ENCODE results near the gene DDX11. TPM values are rescaled to one million over a fixed set of nuclear protein-coding genes. Genes with fewer than 3 reads are reported as not detected.
"Not testable (repeated sequence)": the region's sequence is repeated elsewhere in the genome, so short reads cannot be mapped to it uniquely, and the experiment has no call there.

The DDX11 gene
- total RNA-seq, 1 experiment from 2014 or later: 70.8 TPM

GRCh38 chr12:31087956-31088355 lies 14.3 kb downstream of the DDX11 start:
- H3K9me3 ChIP-seq, H3K27me3 ChIP-seq, DNase-seq, H3K4me3 ChIP-seq: not testable (repeated sequence)
- H3K36me3 ChIP-seq: peaks cover 29% of the 10 kb centered on the region

- no peaks in the 10 kb centered on the region for H3K27me3 ChIP-seq
- no peak overlapping the region for H3K4me3 ChIP-seq
- no peaks in the 10 kb centered on the region for H3K9me3 ChIP-seq
- H3K36me3 ChIP-seq: peaks cover 29% of the 10 kb centered on the region
- DNase-seq: no peak
Observed at GRCh38 chr12:31089072-31089471, 15.4 kb downstream of the DDX11 start.

GRCh38 chr12:31091629-31092028 lies 18.0 kb downstream of the DDX11 start:
- DNase-seq, H3K9me3 ChIP-seq: not testable (repeated sequence)
- peaks cover 20% of the 10 kb centered on the region for H3K36me3 ChIP-seq

GRCh38 chr12:31092718-31093117 lies 19.1 kb downstream of the DDX11 start:
- H3K9me3 ChIP-seq, H3K27me3 ChIP-seq, DNase-seq, H3K4me3 ChIP-seq: not testable (repeated sequence)
- H3K36me3 ChIP-seq: peaks cover 24% of the 10 kb centered on the region

More at GRCh38 chr12:31091629-31092028, 18.0 kb downstream of the DDX11 start:
- H3K4me3 ChIP-seq, H3K27me3 ChIP-seq: not testable (repeated sequence)

GRCh38 chr12:31095080-31095860 lies 21.6 kb downstream of the DDX11 start:
- H3K9me3 ChIP-seq, H3K4me3 ChIP-seq, DNase-seq, H3K27me3 ChIP-seq: not testable (repeated sequence)
- peaks cover 17% of the 10 kb centered on the region for H3K36me3 ChIP-seq

- peaks cover 19% of the 10 kb centered on the region for H3K36me3 ChIP-seq
- DNase-seq, H3K9me3 ChIP-seq, H3K4me3 ChIP-seq, H3K27me3 ChIP-seq: not testable (repeated sequence)
Observed at GRCh38 chr12:31096251-31097065, 22.8 kb downstream of the DDX11 start.

- not testable (repeated sequence) for DNase-seq, H3K9me3 ChIP-seq, H3K4me3 ChIP-seq, H3K27me3 ChIP-seq
- H3K36me3 ChIP-seq: peaks cover 16% of the 10 kb centered on the region
Observed at GRCh38 chr12:31097819-31098218, 24.2 kb downstream of the DDX11 start.

GRCh38 chr12:31098363-31098762 lies 24.7 kb downstream of the DDX11 start:
- H3K4me3 ChIP-seq, H3K27me3 ChIP-seq, DNase-seq, H3K9me3 ChIP-seq: not testable (repeated sequence)
- peaks cover 16% of the 10 kb centered on the region for H3K36me3 ChIP-seq

- not testable (repeated sequence) for H3K4me3 ChIP-seq, DNase-seq, H3K27me3 ChIP-seq, H3K9me3 ChIP-seq
- peaks cover 18% of the 10 kb centered on the region for H3K36me3 ChIP-seq
Observed at GRCh38 chr12:31098771-31099170, 25.1 kb downstream of the DDX11 start.

- not testable (repeated sequence) for DNase-seq, H3K9me3 ChIP-seq, H3K4me3 ChIP-seq, H3K27me3 ChIP-seq
- peaks cover 23% of the 10 kb centered on the region for H3K36me3 ChIP-seq
Observed at GRCh38 chr12:31099434-31099833, 25.8 kb downstream of the DDX11 start.

GRCh38 chr12:31100503-31101208 lies 27.0 kb downstream of the DDX11 start:
- not testable (repeated sequence) for H3K27me3 ChIP-seq, H3K4me3 ChIP-seq, H3K9me3 ChIP-seq, DNase-seq
- H3K36me3 ChIP-seq: peaks cover 21% of the 10 kb centered on the region

GRCh38 chr12:31102125-31102524 lies 28.5 kb downstream of the DDX11 start:
- not testable (repeated sequence) for H3K9me3 ChIP-seq

GRCh38 chr12:31102596-31102995 lies 28.9 kb downstream of the DDX11 start:
- not testable (repeated sequence) for DNase-seq, H3K9me3 ChIP-seq, H3K27me3 ChIP-seq, H3K4me3 ChIP-seq
- H3K36me3 ChIP-seq: peaks cover 16% of the 10 kb centered on the region

More at GRCh38 chr12:31102125-31102524, 28.5 kb downstream of the DDX11 start:
- DNase-seq, H3K4me3 ChIP-seq, H3K27me3 ChIP-seq: not testable (repeated sequence)
- peaks cover 16% of the 10 kb centered on the region for H3K36me3 ChIP-seq

GRCh38 chr12:31103561-31103975 lies 29.9 kb downstream of the DDX11 start:
- DNase-seq, H3K27me3 ChIP-seq, H3K4me3 ChIP-seq, H3K9me3 ChIP-seq: not testable (repeated sequence)
- peaks cover 11% of the 10 kb centered on the region for H3K36me3 ChIP-seq

- H3K4me3 ChIP-seq, H3K27me3 ChIP-seq, H3K9me3 ChIP-seq, DNase-seq: not testable (repeated sequence)
- peaks cover 11% of the 10 kb centered on the region for H3K36me3 ChIP-seq
Observed at GRCh38 chr12:31104220-31104619, 30.6 kb downstream of the DDX11 start.

GRCh38 chr12:31104773-31105172 lies 31.1 kb downstream of the DDX11 start:
- not testable (repeated sequence) for H3K9me3 ChIP-seq, H3K27me3 ChIP-seq, DNase-seq, H3K4me3 ChIP-seq
- H3K36me3 ChIP-seq: peaks cover 11% of the 10 kb centered on the region

- H3K4me3 ChIP-seq: no peak overlapping the region
- no peak for DNase-seq
- no peaks in the 10 kb centered on the region for H3K9me3 ChIP-seq
- peaks cover 8% of the 10 kb centered on the region for H3K36me3 ChIP-seq
- H3K27me3 ChIP-seq: no peaks in the 10 kb centered on the region
Observed at GRCh38 chr12:31105668-31106067, 32.0 kb downstream of the DDX11 start.
